K562 (cell line): Measurements from ENCODE around the gene TOPORS. TPM values are rescaled to one million over a fixed set of nuclear protein-coding genes. Genes with fewer than 3 reads are reported as not detected.
A peak's percentile ranks its signal among the peaks of the same experiment; 100 is the strongest.

Experiments used
- ATAC-seq: fragments of 200-7000 bp; cut with Tn5 transposase; 3 replicates; pipeline ENCODE4 v1.9.1; 2020; ENCODE audit warnings: moderate library complexity
- BruUV-seq: library from RNA; stranded (reverse); fragments of 400-500 nt; replicated peaks from 2 replicates; lab custom pipeline; 2021; lab: Mats Ljungman, UMichigan
- CTCF ChIA-PET: fragments of 300-600 bp; formaldehyde crosslinking; extraction: SDS; loops from one replicate; lab custom pipeline; 2021; ENCODE audit warnings: low intra/inter-chr PET ratio; lab: Yijun Ruan, JAX
- POLR2A ChIA-PET: fragments of 300-600, 350-650 bp; sonication (Branson Sonifier 250); formaldehyde crosslinking; extraction: SDS; loops from one replicate; lab custom pipeline; 2021; ENCODE audit warnings: antibody characterized with exemption, inconsistent platforms; lab: Yijun Ruan, JAX
- DNase-seq, 4 experiments: peaks; one replicate each; pipeline versions ENCODE4 v3.0.0 to v3.0.0-alpha.2; 2011 to 2018; ENCODE audit warnings: low spot score in 3 of 4, mixed read lengths in 3 of 4; ENCODE audit errors: extremely low read depth in 1 of 4
- FAIRE-seq: peaks from 2 replicates; lab custom pipeline; 2011; peaks lifted over from hg19 to GRCh38; lab: Jason Lieb, UNC
- H2AFZ ChIP-seq: 2 replicates; pipeline ENCODE4 v1.6.0; 2011; ENCODE audit warnings: low read depth, low read length, control low read depth, inconsistent platforms
- H3K27ac ChIP-seq: fragments of 200-600 bp; 3 replicates; pipeline ENCODE4 v1.8.0; 2011; ENCODE audit warnings: low read depth, mild to moderate bottlenecking, control low read depth, inconsistent platforms, low read length, moderate library complexity, mixed read lengths; ENCODE audit errors: extremely low read depth
- H3K27me3 ChIP-seq, 2 experiments: fragments of 300-600 bp in 1 of 2; 2 replicates in 1 of 2; 3 replicates in 1 of 2; pipeline versions ENCODE4 v1.6.0 to v1.8.0; 2011; ENCODE audit warnings: inconsistent platforms in 2 of 2, low read length in 2 of 2, mild to moderate bottlenecking in 1 of 2, mixed read lengths in 1 of 2, moderate library complexity in 1 of 2; ENCODE audit not compliant: control insufficient read depth in 2 of 2, insufficient read depth in 2 of 2
- H3K36me3 ChIP-seq: fragments of 300-600 bp; 3 replicates; pipeline ENCODE4 v1.8.0; 2011; ENCODE audit warnings: mild to moderate bottlenecking, low read length, inconsistent platforms; ENCODE audit not compliant: control insufficient read depth, insufficient read depth
- H3K4me1 ChIP-seq, 2 experiments: fragments of 200-600 bp in 1 of 2; replicated peaks in 1 of 2; 2 replicates in 1 of 2; 3 replicates in 1 of 2; pipeline versions ENCODE4 v1.5.1 to v1.8.0; 2011; ENCODE audit warnings: inconsistent platforms in 2 of 2, low read length in 2 of 2, mild to moderate bottlenecking in 1 of 2, mixed read lengths in 1 of 2, moderate library complexity in 1 of 2; ENCODE audit not compliant: control insufficient read depth in 2 of 2, insufficient read depth in 2 of 2
- H3K4me2 ChIP-seq: 2 replicates; pipeline ENCODE4 v1.6.1; 2011; ENCODE audit warnings: low read length, control low read depth, inconsistent platforms, mixed read lengths; ENCODE audit not compliant: insufficient read depth
- H3K4me3 ChIP-seq: fragments of 200-600 bp; sonication (generic), shearing (Covaris generic); 2 replicates; pipeline ENCODE4 v1.5.1; 2016; ENCODE audit warnings: control low read depth, inconsistent platforms
- H3K79me2 ChIP-seq: fragments of 200-600 bp; 3 replicates; pipeline ENCODE4 v1.8.0; 2011; ENCODE audit warnings: low read length, inconsistent platforms; ENCODE audit not compliant: control insufficient read depth, insufficient read depth
- H3K9ac ChIP-seq, 2 experiments: 2 replicates each; pipeline versions ENCODE4 v1.6.0 to v1.6.1; 2011; ENCODE audit warnings: low read depth in 2 of 2, low read length in 2 of 2, control low read depth in 1 of 2, inconsistent platforms in 1 of 2, mild to moderate bottlenecking in 1 of 2, mixed read lengths in 1 of 2; ENCODE audit not compliant: insufficient read depth in 1 of 2
- H3K9me1 ChIP-seq: one replicate; pipeline ENCODE4 v1.6.0; 2011; ENCODE audit warnings: inconsistent platforms, mild to moderate bottlenecking, low read length, moderate library complexity; ENCODE audit not compliant: control insufficient read depth, insufficient read depth
- H3K9me3 ChIP-seq: replicated peaks from 2 replicates; pipeline ENCODE4 v1.5.1; 2011; ENCODE audit warnings: low read depth, low read length, inconsistent platforms; ENCODE audit not compliant: control insufficient read depth, insufficient read depth
- H4K20me1 ChIP-seq: replicated peaks from 2 replicates; pipeline ENCODE4 v1.6.1; 2011; ENCODE audit warnings: low read length, inconsistent platforms, mixed read lengths; ENCODE audit not compliant: control insufficient read depth, insufficient read depth
- C11orf30 ChIP-seq: fragments of 450-650 bp; IDR thresholded peaks from 2 replicates; pipeline ENCODE4 v1.6.1; 2016; ENCODE audit warnings: low read depth, mild to moderate bottlenecking
- CBX5 ChIP-seq: IDR thresholded peaks from 2 replicates; pipeline ENCODE4 v1.6.1; 2014; ENCODE audit warnings: low read depth, borderline replicate concordance
- HDAC2 ChIP-seq: fragments of 450-650 bp; IDR thresholded peaks from 2 replicates; pipeline ENCODE4 v1.6.1; 2016; ENCODE audit warnings: mild to moderate bottlenecking
- NFIC ChIP-seq: fragments of 450-650 bp; IDR thresholded peaks from 2 replicates; pipeline ENCODE4 v1.6.1; 2017; ENCODE audit warnings: mild to moderate bottlenecking, inconsistent platforms
- NR2C2 ChIP-seq, 2 experiments: fragments of 200-800 bp in 1 of 2; sonication (Bioruptor generic) in 1 of 2; sonication (generic) in 1 of 2; formaldehyde crosslinking in 1 of 2; IDR thresholded peaks; 2 replicates each; pipeline versions ENCODE4 v1.6.1 to v1.8.0; 2016 to 2022; ENCODE audit warnings: mild to moderate bottlenecking in 1 of 2, missing compliant biosample characterization in 1 of 2, missing genetic modification characterization in 1 of 2, missing genetic modification reagents in 1 of 2
- TCF7 ChIP-seq: sonication (generic); IDR thresholded peaks from 2 replicates; pipeline ENCODE4 v1.6.1; 2016; ENCODE audit warnings: antibody characterized with exemption, borderline replicate concordance
- THAP12 ChIP-seq: fragments of 250-450 bp; sonication (Bioruptor Pico); IDR thresholded peaks from 2 replicates; pipeline ENCODE4 v1.9.0; 2021; ENCODE audit warnings: mild to moderate bottlenecking, inconsistent platforms
- ZNF121 ChIP-seq: sonication (generic); formaldehyde crosslinking; conservative IDR thresholded peaks from 2 replicates; pipeline ENCODE4 v1.8.0; 2022; ENCODE audit warnings: missing genetic modification reagents
- ZNF316 ChIP-seq: fragments of 450-650 bp; IDR thresholded peaks from 2 replicates; pipeline ENCODE4 v1.6.1; 2016
- ZNF444 ChIP-seq: fragments of 250-450 bp; sonication (Bioruptor Pico); IDR thresholded peaks from 2 replicates; pipeline ENCODE4 v1.4.0; 2020; ENCODE audit warnings: mild to moderate bottlenecking, moderate library complexity
- whole genome bisulfite sequencing: fragments of 100-300 bp; shearing (Covaris generic); methylation state at CpG from one replicate; pipeline ENCODE4 v1.1.6; 2016; ENCODE audit warnings: low coverage, mixed read lengths; ENCODE audit not compliant: insufficient coverage; ENCODE audit errors: missing lambda C conversion rate; 5-methylcytosine and 5-hydroxymethylcytosine counted together
- in situ Hi-C: fragments of 300-500 bp; cut with MboI; formaldehyde crosslinking; loops from 4 replicates; pipeline ENCODE4 v1.15.0; 2018; ENCODE audit warnings: inconsistent platforms, mixed read lengths
- intact Hi-C: fragments of 100-400 bp; cut with micrococcal nuclease; formaldehyde crosslinking; loops from 2 replicates; pipeline ENCODE4 v1.14.2; 2022
- polyA plus RNA-seq, 8 experiments: library from polyadenylated mRNA; depleted of rRNA in 4 of 8; stranded (reverse) in 5 of 8; unstranded in 3 of 8; fragments of >200 nt; fragmentation: Nextera tagmentation in 2 of 8; fragmentation: Illumina TruSeq in 1 of 8; extraction: Ambion mirVana in 2 of 8; extraction: Trizol in 1 of 8; gene quantifications; 2 replicates each; pipeline versions ENCODE4 v1.2.1 to v1.2.3, GENCODE V29; 2011 to 2014; ENCODE audit warnings: inconsistent platforms in 1 of 8, missing spikeins in 1 of 8
- total RNA-seq, 7 experiments: library from RNA; depleted of rRNA in 6 of 7; stranded (reverse); fragments of >200 nt in 6 of 7; fragmentation: Illumina TruSeq in 2 of 7; extraction: Trizol in 2 of 7; gene quantifications; 2 replicates each; pipeline versions ENCODE4 v1.2.1 to v1.2.3, GENCODE V29; 2011 to 2021; ENCODE audit warnings: low replicate concordance in 1 of 7
- TF ChIP-seq, protein P1 (sequence below): fragments of 450-650 bp; IDR thresholded peaks from 2 replicates; pipeline ENCODE4 v1.7.1; 2018; ENCODE audit warnings: mild to moderate bottlenecking, low read depth; ENCODE audit not compliant: partially characterized antibody
- TF ChIP-seq, protein P2 (sequence below), 2 experiments: fragments of 450-650 bp in 1 of 2; sonication (generic) in 1 of 2; formaldehyde crosslinking; conservative IDR thresholded peaks; 2 replicates each; pipeline versions ENCODE4 v1.4.0 to v1.8.1; 2020 to 2022; ENCODE audit warnings: mild to moderate bottlenecking in 1 of 2, missing genetic modification reagents in 1 of 2

Gene TOPORS
- total and polyA plus RNA-seq, 9 of the 15 experiments (the other 6 are each of a cell fraction or from before 2014, with no cell fraction given) = 4.3 to 19.6 (median 9.9) TPM

DNA sequence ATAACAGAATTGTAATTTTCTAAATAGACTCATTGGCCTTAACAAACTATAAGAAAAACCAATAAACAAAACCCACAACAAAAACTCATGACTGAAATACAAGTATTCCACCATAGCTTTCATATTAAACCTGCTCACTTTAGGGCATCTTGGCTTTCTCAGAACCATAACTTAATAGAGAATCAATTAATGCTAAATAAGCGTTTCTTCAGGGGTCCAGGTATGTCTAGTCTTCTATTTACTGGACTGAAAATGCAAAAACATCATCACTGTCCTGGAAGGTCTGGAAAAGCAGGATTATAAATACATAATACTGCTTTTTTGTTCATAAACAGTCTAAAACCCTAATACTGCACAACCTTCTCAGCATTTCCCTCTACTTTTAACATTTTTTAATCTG lies 6.5 kb downstream of the TOPORS start:
- H3K27ac ChIP-seq = no peak overlapping the region
- H3K4me3 ChIP-seq = no peak overlapping the region
- H3K9ac ChIP-seq = no peak overlapping the region
- H3K9me3 ChIP-seq = no peaks in the 10 kb centered on the region
- POLR2A ChIA-PET = interaction anchor here (0.7 to 1.0 kb wide), 2 partner anchors 9 to 12 kb away, joined by 3 to 4 read pairs; no protein-coding TSS in a partner anchor
- ATAC-seq (no peak), FAIRE-seq (no peak), DNase-seq (no peak)
- peaks cover 44% of the 10 kb centered on the region for H3K36me3 ChIP-seq
- no peaks in the 10 kb centered on the region for H3K27me3 ChIP-seq
- H3K4me1 ChIP-seq = peaks cover 0 to 11% of the 10 kb centered on the region in 2 experiments; a peak in 2 of 5 replicates
- TF ChIP-seq HDAC2 (no peak), NFIC (no peak), TCF7 (no peak), ZNF121 (CRISPR knock-in tag) (no peak), THAP12 (CRISPR knock-in tag) (no peak), C11orf30 (peak; percentile 35; the same call in 1 of the 2 replicates), ZNF444 (CRISPR knock-in tag) (no peak), ZNF316 (peak; percentile 62), NR2C2 (CRISPR knock-in tag; IDR thresholded peaks at IDR 0.05) (no peak), NR2C2 (tag; IDR thresholded peaks at IDR 0.05) (no peak), CBX5 (no peak)
- TF ChIP-seq, protein P1, sequence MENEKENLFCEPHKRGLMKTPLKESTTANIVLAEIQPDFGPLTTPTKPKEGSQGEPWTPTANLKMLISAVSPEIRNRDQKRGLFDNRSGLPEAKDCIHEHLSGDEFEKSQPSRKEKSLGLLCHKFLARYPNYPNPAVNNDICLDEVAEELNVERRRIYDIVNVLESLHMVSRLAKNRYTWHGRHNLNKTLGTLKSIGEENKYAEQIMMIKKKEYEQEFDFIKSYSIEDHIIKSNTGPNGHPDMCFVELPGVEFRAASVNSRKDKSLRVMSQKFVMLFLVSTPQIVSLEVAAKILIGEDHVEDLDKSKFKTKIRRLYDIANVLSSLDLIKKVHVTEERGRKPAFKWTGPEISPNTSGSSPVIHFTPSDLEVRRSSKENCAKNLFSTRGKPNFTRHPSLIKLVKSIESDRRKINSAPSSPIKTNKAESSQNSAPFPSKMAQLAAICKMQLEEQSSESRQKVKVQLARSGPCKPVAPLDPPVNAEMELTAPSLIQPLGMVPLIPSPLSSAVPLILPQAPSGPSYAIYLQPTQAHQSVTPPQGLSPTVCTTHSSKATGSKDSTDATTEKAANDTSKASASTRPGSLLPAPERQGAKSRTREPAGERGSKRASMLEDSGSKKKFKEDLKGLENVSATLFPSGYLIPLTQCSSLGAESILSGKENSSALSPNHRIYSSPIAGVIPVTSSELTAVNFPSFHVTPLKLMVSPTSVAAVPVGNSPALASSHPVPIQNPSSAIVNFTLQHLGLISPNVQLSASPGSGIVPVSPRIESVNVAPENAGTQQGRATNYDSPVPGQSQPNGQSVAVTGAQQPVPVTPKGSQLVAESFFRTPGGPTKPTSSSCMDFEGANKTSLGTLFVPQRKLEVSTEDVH = no peak
- TF ChIP-seq, protein P2, sequence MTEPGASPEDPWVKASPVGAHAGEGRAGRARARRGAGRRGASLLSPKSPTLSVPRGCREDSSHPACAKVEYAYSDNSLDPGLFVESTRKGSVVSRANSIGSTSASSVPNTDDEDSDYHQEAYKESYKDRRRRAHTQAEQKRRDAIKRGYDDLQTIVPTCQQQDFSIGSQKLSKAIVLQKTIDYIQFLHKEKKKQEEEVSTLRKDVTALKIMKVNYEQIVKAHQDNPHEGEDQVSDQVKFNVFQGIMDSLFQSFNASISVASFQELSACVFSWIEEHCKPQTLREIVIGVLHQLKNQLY (CRISPR knock-in tag; conservative IDR thresholded peaks at IDR 0.05) = no peak
- 80% methylated on average over 1 of the region's 1 CpG for WGBS
- H3K9me1 ChIP-seq = no peaks in the 10 kb centered on the region
- in situ Hi-C loops (no loop called here), intact Hi-C loops (no loop called here)
- H3K4me2 ChIP-seq = no peak overlapping the region
- H2AFZ ChIP-seq = no peak overlapping the region
- no TSS peak for BruUV-seq
- peaks cover 70% of the 10 kb centered on the region for H3K79me2 ChIP-seq
- H4K20me1 ChIP-seq = peaks cover 8% of the 10 kb centered on the region; the same call in 1 of the 2 replicates
- CTCF ChIA-PET = no interaction called here
